WTC11 (cell line): ENCODE results near the gene ADGB. TPM values are rescaled to one million over a fixed set of nuclear protein-coding genes. Genes with fewer than 3 reads are reported as not detected.

Experiments
- ATAC-seq: fragments of 200-7000 bp; cut with Tn5 transposase; 2 replicates; pipeline ENCODE4 v1.10.0; 2021; ENCODE audit warnings: mild to moderate bottlenecking, moderate library complexity
- CTCF ChIA-PET: fragments of 300-600 bp; sonication (Branson Sonifier 250); formaldehyde crosslinking; loops from one replicate; lab custom pipeline; 2021; ENCODE audit warnings: antibody characterized with exemption; lab: Charles Lee
- POLR2A ChIA-PET: fragments of 350-600 bp; sonication (Branson Sonifier 250); formaldehyde crosslinking; loops from one replicate; lab custom pipeline; 2021; ENCODE audit warnings: antibody characterized with exemption; lab: Charles Lee
- DNase-seq: peaks from one replicate; pipeline ENCODE4 v3.0.0; 2021; ENCODE audit warnings: low spot score
- H3K27ac Mint-ChIP-seq: 2 replicates; pipeline ENCODE4 v1.8.0; 2021; ENCODE audit warnings: mixed read lengths
- H3K27me3 Mint-ChIP-seq: 2 replicates; pipeline ENCODE4 v1.8.0; 2021; ENCODE audit warnings: low read depth, mild to moderate bottlenecking, moderate library complexity, mixed read lengths
- H3K36me3 Mint-ChIP-seq: 2 replicates; pipeline ENCODE4 v1.8.0; 2021; ENCODE audit warnings: mixed read lengths
- H3K4me1 Mint-ChIP-seq: 2 replicates; pipeline ENCODE4 v1.8.0; 2022; ENCODE audit warnings: mixed read lengths
- H3K4me3 Mint-ChIP-seq: 2 replicates; pipeline ENCODE4 v1.8.0; 2021; ENCODE audit warnings: mild to moderate bottlenecking, moderate library complexity, mixed read lengths
- H3K9me3 Mint-ChIP-seq: 2 replicates; pipeline ENCODE4 v1.8.0; 2021; ENCODE audit warnings: mixed read lengths
- ARID4B ChIP-seq: sonication (generic); formaldehyde crosslinking; IDR thresholded peaks from 2 replicates; pipeline ENCODE4 v1.8.0; 2023; ENCODE audit warnings: missing genetic modification reagents, mild to moderate bottlenecking, borderline replicate concordance
- EMX1 ChIP-seq: fragments of 250-450 bp; sonication (Bioruptor Pico); IDR thresholded peaks from 2 replicates; pipeline ENCODE4 v1.8.0; 2021; ENCODE audit warnings: mild to moderate bottlenecking
- ETV6 ChIP-seq: sonication (generic); formaldehyde crosslinking; IDR thresholded peaks from 2 replicates; pipeline ENCODE4 v1.8.1; 2022; ENCODE audit warnings: mild to moderate bottlenecking, missing genetic modification reagents
- JUN ChIP-seq: sonication (generic); formaldehyde crosslinking; IDR thresholded peaks from 2 replicates; pipeline ENCODE4 v1.8.0; 2023; ENCODE audit warnings: mild to moderate bottlenecking, missing genetic modification reagents
- KAT7 ChIP-seq: sonication (generic); formaldehyde crosslinking; IDR thresholded peaks from 2 replicates; pipeline ENCODE4 v1.8.1; 2023; ENCODE audit warnings: missing genetic modification reagents, mild to moderate bottlenecking, borderline replicate concordance
- MXD4 ChIP-seq: fragments of 250-450 bp; sonication (Bioruptor Pico); IDR thresholded peaks from 2 replicates; pipeline ENCODE4 v1.8.0; 2021; ENCODE audit warnings: mild to moderate bottlenecking, moderate library complexity, borderline replicate concordance
- MYBL2 ChIP-seq: sonication (generic); formaldehyde crosslinking; IDR thresholded peaks from 2 replicates; pipeline ENCODE4 v1.8.1; 2023; ENCODE audit warnings: mild to moderate bottlenecking, moderate library complexity, missing genetic modification reagents
- NFE2L1 ChIP-seq: sonication (generic); formaldehyde crosslinking; IDR thresholded peaks from 2 replicates; pipeline ENCODE4 v1.8.1; 2023; ENCODE audit warnings: missing genetic modification reagents
- NR1H2 ChIP-seq: sonication (generic); formaldehyde crosslinking; IDR thresholded peaks from 2 replicates; pipeline ENCODE4 v1.9.0; 2021; ENCODE audit warnings: mild to moderate bottlenecking, moderate library complexity, missing genetic modification reagents
- PRRX2 ChIP-seq: fragments of 250-450 bp; sonication (Bioruptor Pico); IDR thresholded peaks from 2 replicates; pipeline ENCODE4 v1.8.0; 2021; ENCODE audit warnings: mild to moderate bottlenecking
- STAT6 ChIP-seq: sonication (generic); formaldehyde crosslinking; conservative IDR thresholded peaks from 2 replicates; pipeline ENCODE4 v1.8.1; 2023; ENCODE audit warnings: mild to moderate bottlenecking, low read depth, missing genetic modification reagents, moderate library complexity
- ZBTB21 ChIP-seq: sonication (generic); formaldehyde crosslinking; IDR thresholded peaks from 2 replicates; pipeline ENCODE4 v1.8.1; 2023; ENCODE audit warnings: mild to moderate bottlenecking, missing genetic modification reagents, borderline replicate concordance
- ZNF219 ChIP-seq: sonication (generic); formaldehyde crosslinking; IDR thresholded peaks from 2 replicates; pipeline ENCODE4 v1.8.0; 2023; ENCODE audit warnings: missing genetic modification reagents, mild to moderate bottlenecking, borderline replicate concordance
- ZNF532 ChIP-seq: fragments of 250-450 bp; sonication (Bioruptor Pico); IDR thresholded peaks from 2 replicates; pipeline ENCODE4 v1.9.0; 2021; ENCODE audit warnings: mild to moderate bottlenecking, borderline replicate concordance
- ZSCAN18 ChIP-seq: fragments of 250-450 bp; sonication (Bioruptor Pico); IDR thresholded peaks from 2 replicates; pipeline ENCODE4 v2.1.2; 2022; ENCODE audit warnings: mild to moderate bottlenecking, moderate library complexity
- total RNA-seq: library from RNA; stranded (reverse); gene quantifications from 3 replicates; pipeline ENCODE4 v1.2.3, GENCODE V29; 2021
- TF ChIP-seq, protein P1 (sequence below): sonication (generic); formaldehyde crosslinking; IDR thresholded peaks from 2 replicates; pipeline ENCODE4 v1.8.0; 2022; ENCODE audit warnings: mild to moderate bottlenecking, missing genetic modification reagents
- TF ChIP-seq, protein P2 (sequence below): sonication (generic); formaldehyde crosslinking; IDR thresholded peaks from 2 replicates; pipeline ENCODE4 v1.8.1; 2023; ENCODE audit warnings: mild to moderate bottlenecking, missing genetic modification reagents, moderate library complexity
- TF ChIP-seq, protein P3 (sequence below): sonication (generic); formaldehyde crosslinking; IDR thresholded peaks from 2 replicates; pipeline ENCODE4 v1.8.0; 2022; ENCODE audit warnings: mild to moderate bottlenecking, missing genetic modification reagents
- TF ChIP-seq, protein P4 (sequence below): sonication (generic); formaldehyde crosslinking; IDR thresholded peaks from 2 replicates; pipeline ENCODE4 v1.8.0; 2022; ENCODE audit warnings: mild to moderate bottlenecking, missing genetic modification reagents

ADGB gene
- total RNA-seq, 1 experiment from 2014 or later: not detected

- no peak for TF ChIP-seq ETV6 (CRISPR knock-in tag)
- TF ChIP-seq KAT7 (CRISPR knock-in tag): no peak
Observed at GRCh38 chr6:146583966-146584365, 14.8 kb upstream of the ADGB start (continued).

GRCh38 chr6:146587459-146587858 lies 11.3 kb upstream of the ADGB start:
- ATAC-seq (no peak), DNase-seq (no peak)
- ChIA-PET POLR2A (no interaction called here), CTCF (no interaction called here)
- no peak overlapping the region for H3K27ac Mint-ChIP-seq
- H3K4me3 Mint-ChIP-seq: no peak overlapping the region
- no peaks in the 10 kb centered on the region for H3K4me1 Mint-ChIP-seq
- no peaks in the 10 kb centered on the region for H3K36me3 Mint-ChIP-seq
- H3K9me3 Mint-ChIP-seq: no peaks in the 10 kb centered on the region
- no peaks in the 10 kb centered on the region for H3K27me3 Mint-ChIP-seq
- no peak for TF ChIP-seq JUN
- no peak for TF ChIP-seq NFE2L1 (CRISPR knock-in tag)
- TF ChIP-seq MXD4 (CRISPR knock-in tag): no peak
- TF ChIP-seq EMX1: no peak
- no peak for TF ChIP-seq PRRX2 (CRISPR knock-in tag)
- TF ChIP-seq, protein P1, sequence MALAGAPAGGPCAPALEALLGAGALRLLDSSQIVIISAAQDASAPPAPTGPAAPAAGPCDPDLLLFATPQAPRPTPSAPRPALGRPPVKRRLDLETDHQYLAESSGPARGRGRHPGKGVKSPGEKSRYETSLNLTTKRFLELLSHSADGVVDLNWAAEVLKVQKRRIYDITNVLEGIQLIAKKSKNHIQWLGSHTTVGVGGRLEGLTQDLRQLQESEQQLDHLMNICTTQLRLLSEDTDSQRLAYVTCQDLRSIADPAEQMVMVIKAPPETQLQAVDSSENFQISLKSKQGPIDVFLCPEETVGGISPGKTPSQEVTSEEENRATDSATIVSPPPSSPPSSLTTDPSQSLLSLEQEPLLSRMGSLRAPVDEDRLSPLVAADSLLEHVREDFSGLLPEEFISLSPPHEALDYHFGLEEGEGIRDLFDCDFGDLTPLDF (CRISPR knock-in tag): no peak
- no peak for TF ChIP-seq ZNF532 (CRISPR knock-in tag)
- TF ChIP-seq ZBTB21 (CRISPR knock-in tag): no peak
- TF ChIP-seq, protein P2, sequence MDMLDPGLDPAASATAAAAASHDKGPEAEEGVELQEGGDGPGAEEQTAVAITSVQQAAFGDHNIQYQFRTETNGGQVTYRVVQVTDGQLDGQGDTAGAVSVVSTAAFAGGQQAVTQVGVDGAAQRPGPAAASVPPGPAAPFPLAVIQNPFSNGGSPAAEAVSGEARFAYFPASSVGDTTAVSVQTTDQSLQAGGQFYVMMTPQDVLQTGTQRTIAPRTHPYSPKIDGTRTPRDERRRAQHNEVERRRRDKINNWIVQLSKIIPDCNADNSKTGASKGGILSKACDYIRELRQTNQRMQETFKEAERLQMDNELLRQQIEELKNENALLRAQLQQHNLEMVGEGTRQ (CRISPR knock-in tag): no peak
- TF ChIP-seq MYBL2 (CRISPR knock-in tag): no peak
- no peak for TF ChIP-seq NR1H2 (CRISPR knock-in tag)
- TF ChIP-seq, protein P3, sequence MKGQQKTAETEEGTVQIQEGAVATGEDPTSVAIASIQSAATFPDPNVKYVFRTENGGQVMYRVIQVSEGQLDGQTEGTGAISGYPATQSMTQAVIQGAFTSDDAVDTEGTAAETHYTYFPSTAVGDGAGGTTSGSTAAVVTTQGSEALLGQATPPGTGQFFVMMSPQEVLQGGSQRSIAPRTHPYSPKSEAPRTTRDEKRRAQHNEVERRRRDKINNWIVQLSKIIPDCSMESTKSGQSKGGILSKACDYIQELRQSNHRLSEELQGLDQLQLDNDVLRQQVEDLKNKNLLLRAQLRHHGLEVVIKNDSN: no peak
- no peak for TF ChIP-seq ZNF219 (CRISPR knock-in tag)
- no peak for TF ChIP-seq ARID4B (CRISPR knock-in tag)
- TF ChIP-seq, protein P4, sequence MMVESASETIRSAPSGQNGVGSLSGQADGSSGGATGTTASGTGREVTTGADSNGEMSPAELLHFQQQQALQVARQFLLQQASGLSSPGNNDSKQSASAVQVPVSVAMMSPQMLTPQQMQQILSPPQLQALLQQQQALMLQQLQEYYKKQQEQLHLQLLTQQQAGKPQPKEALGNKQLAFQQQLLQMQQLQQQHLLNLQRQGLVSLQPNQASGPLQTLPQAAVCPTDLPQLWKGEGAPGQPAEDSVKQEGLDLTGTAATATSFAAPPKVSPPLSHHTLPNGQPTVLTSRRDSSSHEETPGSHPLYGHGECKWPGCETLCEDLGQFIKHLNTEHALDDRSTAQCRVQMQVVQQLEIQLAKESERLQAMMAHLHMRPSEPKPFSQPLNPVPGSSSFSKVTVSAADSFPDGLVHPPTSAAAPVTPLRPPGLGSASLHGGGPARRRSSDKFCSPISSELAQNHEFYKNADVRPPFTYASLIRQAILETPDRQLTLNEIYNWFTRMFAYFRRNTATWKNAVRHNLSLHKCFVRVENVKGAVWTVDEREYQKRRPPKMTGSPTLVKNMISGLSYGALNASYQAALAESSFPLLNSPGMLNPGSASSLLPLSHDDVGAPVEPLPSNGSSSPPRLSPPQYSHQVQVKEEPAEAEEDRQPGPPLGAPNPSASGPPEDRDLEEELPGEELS (CRISPR knock-in tag): no peak
- TF ChIP-seq ZSCAN18: no peak
- TF ChIP-seq STAT6 (CRISPR knock-in tag): no peak
